Fibroblast of lung (primary cell): Measurements from ENCODE around the gene LHX4. TPM values are rescaled to one million over a fixed set of nuclear protein-coding genes. Genes with fewer than 3 reads are reported as not detected.
A peak's percentile ranks its signal among the peaks of the same experiment; 100 is the strongest.

Source experiments
- DNase-seq, 2 donors: peaks; one replicate each; pipeline versions ENCODE4 v3.0.0 to v3.0.0-alpha.2; 2010; ENCODE audit warnings: low read depth in 2 of 2
- H2AFZ ChIP-seq: 2 replicates; pipeline ENCODE4 v1.5.1; 2012; ENCODE audit warnings: low read length, control low read depth, inconsistent platforms
- H3K27ac ChIP-seq: 2 replicates; pipeline ENCODE4 v1.5.1; 2011; ENCODE audit warnings: low read length, control low read depth; ENCODE audit not compliant: insufficient read depth
- H3K27me3 ChIP-seq: 2 replicates; pipeline ENCODE4 v1.5.1; 2011; ENCODE audit warnings: mild to moderate bottlenecking, low read length; ENCODE audit not compliant: control insufficient read depth, insufficient read depth
- H3K36me3 ChIP-seq: 2 replicates; pipeline ENCODE4 v1.5.1; 2011; ENCODE audit warnings: low read length; ENCODE audit not compliant: control insufficient read depth, insufficient read depth
- H3K4me1 ChIP-seq: 2 replicates; pipeline ENCODE4 v1.5.1; 2011; ENCODE audit warnings: low read length; ENCODE audit not compliant: control insufficient read depth, insufficient read depth; ENCODE audit errors: extremely low read depth
- H3K4me2 ChIP-seq: 2 replicates; pipeline ENCODE4 v1.5.1; 2011; ENCODE audit warnings: low read length, control low read depth; ENCODE audit not compliant: insufficient read depth; ENCODE audit errors: extremely low read depth
- H3K4me3 ChIP-seq, 4 experiments: fragments of 200-600 bp in 1 of 4; sonication (generic) in 1 of 4; replicated peaks in 1 of 4; 2 replicates each; pipeline ENCODE4 v1.5.1; 2011 to 2016; ENCODE audit warnings: low read length in 4 of 4, low read depth in 3 of 4, mild to moderate bottlenecking in 3 of 4, control low read depth in 2 of 4, inconsistent platforms in 1 of 4, mixed read lengths in 1 of 4; ENCODE audit not compliant: insufficient read depth in 1 of 4; ENCODE audit errors: control extremely low read depth in 1 of 4
- H3K79me2 ChIP-seq: 2 replicates; pipeline ENCODE4 v1.5.1; 2012; ENCODE audit warnings: mild to moderate bottlenecking, low read length, inconsistent platforms; ENCODE audit not compliant: control insufficient read depth, insufficient read depth
- H3K9ac ChIP-seq: 2 replicates; pipeline ENCODE4 v1.5.1; 2011; ENCODE audit warnings: mild to moderate bottlenecking, low read length, control low read depth; ENCODE audit not compliant: insufficient read depth
- H3K9me3 ChIP-seq: 2 replicates; pipeline ENCODE4 v1.5.1; 2012; ENCODE audit warnings: low read depth, low read length; ENCODE audit not compliant: control insufficient read depth, insufficient read depth
- H4K20me1 ChIP-seq: 2 replicates; pipeline ENCODE4 v1.5.1; 2011; ENCODE audit warnings: low read length; ENCODE audit not compliant: control insufficient read depth, insufficient read depth; ENCODE audit errors: extremely low read depth
- CTCF ChIP-seq, 2 donors: IDR thresholded peaks in 1 of 2; conservative IDR thresholded peaks in 1 of 2; 1 replicate in 1 of 2; 2 replicates in 1 of 2; pipeline ENCODE4 v1.5.1; 2011 to 2012; ENCODE audit warnings: low read length in 2 of 2, control low read depth in 1 of 2, inconsistent platforms in 1 of 2, low read depth in 1 of 2, mild to moderate bottlenecking in 1 of 2
- EZH2 ChIP-seq: IDR thresholded peaks from 2 replicates; pipeline ENCODE4 v1.5.1; 2012; ENCODE audit warnings: low read length, control low read depth, mild to moderate bottlenecking; ENCODE audit errors: missing control alignments
- polyA plus RNA-seq, 2 donors: library from polyadenylated mRNA; depleted of rRNA in 1 of 2; stranded (reverse) in 1 of 2; unstranded in 1 of 2; fragments of >200 nt; gene quantifications; 2 replicates each; pipeline ENCODE4 v1.2.1, GENCODE V29; 2011 to 2012; ENCODE audit warnings: missing spikeins in 1 of 2
- total RNA-seq: library from RNA; depleted of rRNA; stranded (reverse); fragments of >200 nt; gene quantifications from 2 replicates; pipeline ENCODE4 v1.2.1, GENCODE V29; 2014

LHX4 gene
- total and polyA plus RNA-seq, 2 donors (not counting 1 experiment from before 2014, with no cell fraction given), result 0.03 to 0.33 TPM

- Histone ChIP-seq H3K27ac (no peak overlapping the region), H3K79me2 (no peaks in the 10 kb centered on the region), H3K36me3 (no peaks in the 10 kb centered on the region), H3K4me1 (peaks cover 5% of the 10 kb centered on the region), H3K9ac (no peak overlapping the region), H3K4me2 (no peak overlapping the region), H4K20me1 (no peaks in the 10 kb centered on the region), H3K4me3 (no peak overlapping the region), H3K27me3 (peaks cover 73% of the 10 kb centered on the region), H2AFZ (no peak overlapping the region), H3K9me3 (no peaks in the 10 kb centered on the region)
- TF ChIP-seq EZH2 (peak; percentile 91), CTCF (conservative IDR thresholded peaks at IDR 0.05 in 1 of 2, IDR thresholded peaks at IDR 0.05 in 1 of 2; ENCODE audit: low read depth in 1 of 2, low read length in 2 of 2) (no peak)
- DNase-seq, result no peak
Measured at GRCh38 chr1:180234369-180235076, 4.5 kb downstream of the LHX4 start.

GRCh38 chr1:180235077-180235501, 5.0 kb downstream of the LHX4 start:
- H3K4me1 ChIP-seq, result peaks cover 5% of the 10 kb centered on the region
- H3K79me2 ChIP-seq, result no peaks in the 10 kb centered on the region
- no peaks in the 10 kb centered on the region for H4K20me1 ChIP-seq
- H3K9ac ChIP-seq, result no peak overlapping the region
- H3K4me2 ChIP-seq, result no peak overlapping the region
- no peak for DNase-seq
- no peaks in the 10 kb centered on the region for H3K36me3 ChIP-seq
- H2AFZ ChIP-seq, result no peak overlapping the region
- H3K27ac ChIP-seq, result no peak overlapping the region
- peaks cover 79% of the 10 kb centered on the region for H3K27me3 ChIP-seq
- no peak overlapping the region for H3K4me3 ChIP-seq
- no peak for TF ChIP-seq EZH2
- no peak for TF ChIP-seq CTCF (conservative IDR thresholded peaks at IDR 0.05 in 1 of 2, IDR thresholded peaks at IDR 0.05 in 1 of 2; ENCODE audit: low read depth in 1 of 2, low read length in 2 of 2)
- H3K9me3 ChIP-seq, result no peaks in the 10 kb centered on the region

GRCh38 chr1:180235502-180236239, 5.6 kb downstream of the LHX4 start:
- Histone ChIP-seq H3K4me2 (no peak overlapping the region), H3K4me3 (no peak overlapping the region), H2AFZ (no peak overlapping the region), H3K36me3 (no peaks in the 10 kb centered on the region), H4K20me1 (no peaks in the 10 kb centered on the region), H3K9ac (no peak overlapping the region), H3K79me2 (no peaks in the 10 kb centered on the region), H3K4me1 (peaks cover 2% of the 10 kb centered on the region), H3K27ac (no peak overlapping the region), H3K9me3 (no peaks in the 10 kb centered on the region), H3K27me3 (peaks cover 79% of the 10 kb centered on the region)
- TF ChIP-seq CTCF (conservative IDR thresholded peaks at IDR 0.05 in 1 of 2, IDR thresholded peaks at IDR 0.05 in 1 of 2; ENCODE audit: low read depth in 1 of 2, low read length in 2 of 2) (no peak), EZH2 (peak; percentile 95)
- no peak for DNase-seq
